Hypothalamus (tissue), 51 donors: Measurements from ENCODE around the gene DDAH1.

Experiments
- DNase-seq, 51 donors: peaks; one replicate each; lab custom pipeline; 2025; lab: John Stamatoyannopoulos, UW

Gene DDAH1

GRCh38 chr1:85278853-85279314, 186.1 kb downstream of the DDAH1 start:
- DNase-seq, result peak in 7 of 51 donors; percentile 1 to 54 (median 15)

- no peak for DNase-seq
Observed at GRCh38 chr1:85277802-85278201, 187.2 kb downstream of the DDAH1 start.

GRCh38 chr1:85276978-85277639, 187.8 kb downstream of the DDAH1 start:
- DNase-seq, result peak in 3 of 51 donors; percentile 2 to 4 (median 4)

GRCh38 chr1:85276215-85276977, 188.6 kb downstream of the DDAH1 start, which contains the start of gene BCL10:
BCL10 (minus strand) TSS chr1:85276632; CDS start chr1:85276352, 280 bp downstream.
- DNase-seq, result peak; percentile 50 to 99 (median 96)

- no peak for DNase-seq
Observed at GRCh38 chr1:85275701-85276214, 189.2 kb downstream of the DDAH1 start.

- DNase-seq, result no peak
Observed at GRCh38 chr1:85274969-85275453, 189.9 kb downstream of the DDAH1 start.

GRCh38 chr1:85273397-85273796, 191.6 kb downstream of the DDAH1 start:
- DNase-seq, result no peak

- DNase-seq, result no peak
Observed at GRCh38 chr1:85268801-85269585, 196.0 kb downstream of the DDAH1 start.
